Tibial nerve (tissue), 4 donors: ENCODE data around the gene TTLL6. TPM values are rescaled to one million over a fixed set of nuclear protein-coding genes. Genes with fewer than 3 reads are reported as not detected.

Experiments
- DNase-seq, 2 donors: peaks; one replicate each; pipeline ENCODE4 v3.0.0-alpha.2; 2019; ENCODE audit warnings: low spot score in 2 of 2
- H3K27ac ChIP-seq, 4 donors: fragments of 200-600 bp; sonication (generic) in 3 of 4; one replicate each; pipeline ENCODE4 v1.5.1; 2017 to 2019; ENCODE audit warnings: mild to moderate bottlenecking in 1 of 4
- H3K27me3 ChIP-seq, 2 donors: fragments of 200-600 bp; sonication (generic) in 1 of 2; one replicate each; pipeline versions ENCODE4 v1.5.1 to v1.6.0; 2017 to 2019
- H3K36me3 ChIP-seq, 3 donors: fragments of 200-600 bp; sonication (generic); one replicate each; pipeline ENCODE4 v1.5.1; 2018 to 2019
- H3K4me1 ChIP-seq, 4 donors: fragments of 200-600 bp; sonication (generic) in 3 of 4; one replicate each; pipeline ENCODE4 v1.5.1; 2017 to 2019
- H3K4me3 ChIP-seq, 4 donors: fragments of 200-600 bp; sonication (generic) in 3 of 4; one replicate each; pipeline ENCODE4 v1.5.1; 2017 to 2019; ENCODE audit warnings: mild to moderate bottlenecking in 1 of 4, moderate library complexity in 1 of 4
- H3K9me3 ChIP-seq, 4 donors: fragments of 200-600 bp; sonication (generic) in 3 of 4; one replicate each; pipeline ENCODE4 v1.5.1; 2017 to 2019
- EP300 ChIP-seq, 2 donors: sonication (generic); formaldehyde crosslinking; IDR thresholded peaks; one replicate each; pipeline ENCODE4 v1.6.1; 2017; ENCODE audit warnings: antibody characterized with exemption in 2 of 2, mild to moderate bottlenecking in 1 of 2
- POLR2A ChIP-seq, 2 donors: fragments of 450-650 bp; IDR thresholded peaks; one replicate each; pipeline ENCODE4 v1.6.1; 2017; ENCODE audit warnings: antibody characterized with exemption in 2 of 2, mild to moderate bottlenecking in 2 of 2, moderate library complexity in 2 of 2
- WGBS, 2 donors: methylation state at CpG; one replicate each; pipeline ENCODE4 v1.1.5; 2018; 5-methylcytosine and 5-hydroxymethylcytosine counted together
- total RNA-seq, 4 donors: library from RNA; depleted of rRNA; stranded (reverse); fragments of >200 nt; gene quantifications; one replicate each; pipeline ENCODE4 v1.1.0, GENCODE V29; 2016
- TF ChIP-seq, protein P1 (sequence below), 5 experiments: fragments of 200-600 bp in 3 of 5; fragments of 450-650 bp in 2 of 5; sonication (generic) in 3 of 5; IDR thresholded peaks; one replicate each; pipeline ENCODE4 v1.5.1; 2016 to 2019; ENCODE audit warnings: antibody characterized with exemption in 5 of 5, mild to moderate bottlenecking in 3 of 5, moderate library complexity in 2 of 5

Gene TTLL6
- total RNA-seq, 4 donors from 2014 or later = 0.21 to 4.8 (median 0.99) TPM

DNA sequence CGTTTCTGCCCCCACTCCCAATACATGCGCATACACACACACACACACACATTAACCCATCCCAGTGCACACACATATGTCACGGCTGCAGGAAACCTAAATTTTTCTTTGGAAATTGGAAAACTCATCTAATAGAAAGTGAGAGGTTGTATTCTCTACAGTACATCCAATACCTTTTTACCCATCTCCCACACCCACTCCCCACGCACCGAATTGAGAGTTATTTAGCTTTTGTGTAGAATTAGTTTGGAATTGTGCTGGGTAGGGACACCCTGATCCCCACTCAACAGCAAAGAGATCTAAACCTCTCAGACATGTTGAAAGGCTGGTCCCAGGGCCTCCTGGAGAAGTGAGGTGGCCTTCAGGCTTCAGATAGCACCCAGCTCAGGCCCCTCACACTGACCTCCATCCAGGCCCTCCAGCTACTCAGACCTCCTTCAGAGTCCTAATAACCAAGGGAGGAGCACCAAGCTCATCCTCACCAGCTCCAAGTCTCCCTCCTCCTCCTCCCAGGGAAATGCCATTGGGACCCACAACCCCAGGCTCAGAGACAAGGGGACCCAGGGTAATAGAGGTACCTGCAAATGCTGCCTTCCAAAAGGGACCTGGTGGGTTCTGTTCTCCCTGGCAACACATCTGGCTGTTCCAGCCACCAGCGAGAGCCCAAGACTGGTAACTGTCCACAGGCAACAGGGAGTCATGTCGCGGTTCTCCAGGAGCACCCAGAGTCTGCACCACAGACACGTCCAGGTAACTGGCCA is 89.4 kb downstream of the TTLL6 start:
- no peak for DNase-seq
- WGBS, 2 donors = 35 to 39% methylated on average over 9 of the region's 9 CpGs
- Histone ChIP-seq H3K9me3 (no peaks in the 10 kb centered on the region), H3K4me1 (peaks cover 0 to 45% (median 18%) of the 10 kb centered on the region in 4 donors), H3K27ac (no peak overlapping the region), H3K27me3 (peaks cover 0 to 100% of the 10 kb centered on the region in 2 donors), H3K36me3 (no peaks in the 10 kb centered on the region), H3K4me3 (no peak overlapping the region)
- TF ChIP-seq POLR2A (IDR thresholded peaks at IDR 0.05) (no peak), EP300 (IDR thresholded peaks at IDR 0.05) (no peak)
- TF ChIP-seq, protein P1, sequence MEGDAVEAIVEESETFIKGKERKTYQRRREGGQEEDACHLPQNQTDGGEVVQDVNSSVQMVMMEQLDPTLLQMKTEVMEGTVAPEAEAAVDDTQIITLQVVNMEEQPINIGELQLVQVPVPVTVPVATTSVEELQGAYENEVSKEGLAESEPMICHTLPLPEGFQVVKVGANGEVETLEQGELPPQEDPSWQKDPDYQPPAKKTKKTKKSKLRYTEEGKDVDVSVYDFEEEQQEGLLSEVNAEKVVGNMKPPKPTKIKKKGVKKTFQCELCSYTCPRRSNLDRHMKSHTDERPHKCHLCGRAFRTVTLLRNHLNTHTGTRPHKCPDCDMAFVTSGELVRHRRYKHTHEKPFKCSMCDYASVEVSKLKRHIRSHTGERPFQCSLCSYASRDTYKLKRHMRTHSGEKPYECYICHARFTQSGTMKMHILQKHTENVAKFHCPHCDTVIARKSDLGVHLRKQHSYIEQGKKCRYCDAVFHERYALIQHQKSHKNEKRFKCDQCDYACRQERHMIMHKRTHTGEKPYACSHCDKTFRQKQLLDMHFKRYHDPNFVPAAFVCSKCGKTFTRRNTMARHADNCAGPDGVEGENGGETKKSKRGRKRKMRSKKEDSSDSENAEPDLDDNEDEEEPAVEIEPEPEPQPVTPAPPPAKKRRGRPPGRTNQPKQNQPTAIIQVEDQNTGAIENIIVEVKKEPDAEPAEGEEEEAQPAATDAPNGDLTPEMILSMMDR (IDR thresholded peaks at IDR 0.05) = no peak

DNA sequence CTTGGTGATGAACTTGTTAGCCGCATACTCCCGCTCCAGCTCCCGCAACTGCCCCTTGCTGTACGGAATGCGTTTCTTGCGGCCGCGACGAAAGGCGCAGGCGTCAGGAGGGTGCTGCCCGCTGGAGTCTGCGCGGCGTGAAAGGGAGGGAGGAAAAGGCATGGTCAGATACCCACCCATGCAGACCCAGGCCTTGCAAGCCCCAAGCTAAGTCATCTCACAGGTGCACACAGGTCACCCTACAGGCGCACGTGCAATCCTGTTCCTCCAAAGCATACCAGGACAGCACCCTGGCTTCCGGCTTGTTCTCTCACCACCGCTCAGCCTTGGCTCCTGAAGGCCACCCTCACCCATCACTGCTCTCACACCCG is 90.1 kb downstream of the TTLL6 start:
- Histone ChIP-seq H3K4me1 (peaks cover 0 to 48% (median 18%) of the 10 kb centered on the region in 4 donors), H3K27ac (no peak overlapping the region), H3K36me3 (no peaks in the 10 kb centered on the region), H3K27me3 (peaks cover 0 to 100% of the 10 kb centered on the region in 2 donors), H3K4me3 (no peak overlapping the region), H3K9me3 (no peaks in the 10 kb centered on the region)
- TF ChIP-seq POLR2A (IDR thresholded peaks at IDR 0.05) (no peak), EP300 (IDR thresholded peaks at IDR 0.05) (no peak)
- TF ChIP-seq, protein P1 (IDR thresholded peaks at IDR 0.05) = no peak
- WGBS, 2 donors = 9 to 15% methylated on average over 18 to 19 of the region's 20 CpGs
- no peak for DNase-seq

DNA sequence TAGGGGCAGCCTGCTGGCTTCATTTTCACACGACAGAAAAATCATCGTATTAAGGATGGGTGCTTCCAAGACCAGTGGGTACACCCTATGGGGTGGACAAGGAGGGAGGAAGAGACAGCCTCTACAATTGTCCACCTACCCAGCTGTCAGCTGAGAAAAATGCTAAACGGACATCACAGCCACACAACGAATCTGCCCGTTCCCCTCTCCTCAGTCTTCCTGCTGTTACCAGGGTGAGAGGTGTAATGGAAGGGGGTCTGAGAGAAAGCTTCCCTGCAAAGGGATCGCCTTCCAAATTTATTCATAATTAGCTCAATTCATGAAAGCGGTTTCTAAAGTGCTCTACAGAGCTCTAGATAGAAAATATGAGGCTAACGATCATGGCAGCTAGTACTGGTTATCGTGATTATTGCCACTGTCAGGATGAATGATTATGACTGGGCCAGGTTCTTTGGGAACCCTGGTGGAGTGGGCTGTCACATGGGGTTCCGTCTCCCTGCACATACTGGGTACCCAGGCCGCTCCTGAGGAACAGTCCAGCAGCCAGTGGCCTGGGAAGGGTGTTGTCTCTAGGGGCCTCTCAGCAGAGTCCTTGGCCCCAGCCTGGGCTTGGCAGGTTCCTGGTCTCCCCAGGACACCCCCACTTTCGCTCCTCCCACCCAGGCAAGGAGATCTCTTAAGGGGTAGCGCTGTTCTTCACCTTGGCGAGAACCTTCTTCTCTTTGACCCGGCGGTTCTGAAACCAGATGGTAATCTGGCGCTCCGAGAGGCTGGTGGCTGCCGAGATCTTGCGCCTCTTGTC is 90.7 kb downstream of the TTLL6 start:
- no peak for DNase-seq
- TF ChIP-seq, protein P1 (IDR thresholded peaks at IDR 0.05) = no peak
- TF ChIP-seq EP300 (IDR thresholded peaks at IDR 0.05) (no peak), POLR2A (IDR thresholded peaks at IDR 0.05) (no peak)
- H3K27ac ChIP-seq = no peak overlapping the region
- WGBS, 2 donors = 13 to 15% methylated on average over 20 of the region's 20 CpGs
- peaks cover 0 to 100% of the 10 kb centered on the region in 2 donors for H3K27me3 ChIP-seq
- no peak overlapping the region for H3K4me3 ChIP-seq
- H3K4me1 ChIP-seq = peaks cover 0 to 48% (median 18%) of the 10 kb centered on the region in 4 donors
- H3K9me3 ChIP-seq = no peaks in the 10 kb centered on the region
- H3K36me3 ChIP-seq = no peaks in the 10 kb centered on the region

DNA sequence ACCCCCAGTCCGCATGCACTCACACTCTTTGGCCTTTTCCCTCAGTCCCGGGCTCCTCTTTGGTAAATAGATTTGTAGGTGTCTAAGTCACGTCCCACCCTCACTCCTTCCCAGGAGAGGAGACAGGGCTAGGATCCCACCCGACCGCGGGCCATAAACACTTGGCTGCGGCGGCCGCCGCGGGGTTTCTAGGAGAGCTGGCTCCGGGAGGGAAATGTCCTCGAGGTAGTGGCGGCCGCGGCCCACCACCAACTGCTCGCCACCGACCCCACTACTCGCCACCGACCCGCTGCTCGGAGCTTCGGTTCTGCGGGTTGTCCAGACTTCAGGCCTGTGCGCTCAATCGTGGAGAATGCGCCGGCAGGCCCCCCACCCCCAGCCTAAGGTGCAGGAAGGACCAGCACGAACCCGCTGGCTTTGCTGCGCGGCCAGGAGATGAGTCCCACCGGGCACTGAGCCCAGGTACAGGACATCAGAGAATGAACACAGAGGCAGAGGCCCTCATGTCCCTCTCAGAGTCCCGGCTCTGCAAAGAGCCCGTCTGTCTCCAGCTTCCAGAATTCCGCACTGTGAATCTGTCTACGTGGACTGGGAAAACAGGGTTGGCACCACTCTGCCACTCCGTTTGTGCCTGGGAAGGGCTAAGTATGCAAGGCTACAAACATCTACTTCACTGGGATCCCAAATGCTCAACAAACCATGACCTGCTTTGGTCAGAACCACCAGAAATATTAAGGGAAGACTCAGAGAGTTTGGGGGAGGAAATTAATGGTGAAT is 91.6 kb downstream of the TTLL6 start:
- TF ChIP-seq POLR2A (IDR thresholded peaks at IDR 0.05) (no peak), EP300 (IDR thresholded peaks at IDR 0.05) (no peak)
- TF ChIP-seq, protein P1 (IDR thresholded peaks at IDR 0.05) = no peak
- no peaks in the 10 kb centered on the region for H3K9me3 ChIP-seq
- 6% methylated on average over 32 to 38 of the region's 38 CpGs for WGBS, 2 donors
- H3K27me3 ChIP-seq = peaks cover 0 to 100% of the 10 kb centered on the region in 2 donors
- no peaks in the 10 kb centered on the region for H3K36me3 ChIP-seq
- H3K4me3 ChIP-seq = no peak overlapping the region
- peaks cover 0 to 48% (median 18%) of the 10 kb centered on the region in 4 donors for H3K4me1 ChIP-seq
- H3K27ac ChIP-seq = no peak overlapping the region
- no peak for DNase-seq
